ENCODE measurements around the gene DEPDC5. TPM values are rescaled to one million over a fixed set of nuclear protein-coding genes. Genes with fewer than 3 reads are reported as not detected.

DEPDC5 gene
- total and polyA plus RNA-seq, 9 of the 15 experiments (the other 6 are each of a cell fraction or from before 2014, with no cell fraction given), result 2.3 to 12.3 (median 10.7) TPM

DNA sequence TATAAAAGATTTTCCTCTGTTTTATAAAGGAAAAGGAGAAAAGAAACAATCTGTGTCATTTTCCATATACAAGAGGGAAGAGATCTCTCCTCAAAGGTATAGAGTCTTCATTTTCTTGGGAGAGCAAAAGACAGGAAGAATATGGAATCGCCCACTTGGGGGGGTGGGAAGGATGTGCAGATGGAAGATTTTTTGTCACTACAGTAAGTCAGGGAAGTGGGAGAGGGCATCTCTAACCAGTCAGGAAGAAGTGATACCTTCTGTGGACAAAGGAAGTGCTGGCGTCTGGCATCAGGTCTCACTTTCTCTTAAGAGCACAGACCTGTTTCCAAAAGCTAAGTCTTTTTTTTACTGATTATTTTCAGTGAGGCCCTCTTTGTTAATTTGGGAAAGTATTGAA lies 5.3 kb upstream of the DEPDC5 start (continued):
- TF ChIP-seq, protein P1, sequence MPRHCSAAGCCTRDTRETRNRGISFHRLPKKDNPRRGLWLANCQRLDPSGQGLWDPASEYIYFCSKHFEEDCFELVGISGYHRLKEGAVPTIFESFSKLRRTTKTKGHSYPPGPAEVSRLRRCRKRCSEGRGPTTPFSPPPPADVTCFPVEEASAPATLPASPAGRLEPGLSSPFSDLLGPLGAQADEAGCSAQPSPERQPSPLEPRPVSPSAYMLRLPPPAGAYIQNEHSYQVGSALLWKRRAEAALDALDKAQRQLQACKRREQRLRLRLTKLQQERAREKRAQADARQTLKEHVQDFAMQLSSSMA (CRISPR knock-in tag; IDR thresholded peaks at IDR 0.05), result no peak
- TF ChIP-seq ZBTB1 (CRISPR knock-in tag; IDR thresholded peaks at IDR 0.05; ENCODE audit: borderline replicate concordance, low read depth), result no peak

- POLR2A ChIA-PET, result interaction anchor here (0.7 kb wide), 1 partner anchor 28 kb away, joined by 3 read pairs; no protein-coding TSS in a partner anchor
- Histone ChIP-seq H4K20me1 (replicated peaks; ENCODE audit: control insufficient read depth, insufficient read depth, low read length) (no peaks in the 10 kb centered on the region), H3K9me1 (ENCODE audit: control insufficient read depth, insufficient read depth, low read length) (no peaks in the 10 kb centered on the region), H3K36me3 (ENCODE audit: control insufficient read depth, insufficient read depth, low read length) (peaks cover 21% of the 10 kb centered on the region; the same call in 2 of the 3 replicates), H3K4me3 (peak within 1 kb of the TSS; percentile 90), H2AFZ (ENCODE audit: low read depth, low read length) (peak within 1 kb of the TSS; percentile 86), H3K27me3 (ENCODE audit: control insufficient read depth in 2 of 2, insufficient read depth in 2 of 2, low read length in 2 of 2) (no peaks in the 10 kb centered on the region), H3K9ac (ENCODE audit: insufficient read depth in 1 of 2, low read depth in 2 of 2, low read length in 2 of 2) (peak within 1 kb of the TSS; percentile 92 to 98), H3K79me2 (ENCODE audit: control insufficient read depth, insufficient read depth, low read length) (peaks cover 49% of the 10 kb centered on the region), H3K4me2 (ENCODE audit: insufficient read depth, low read length) (peak within 1 kb of the TSS; percentile 84), H3K4me1 (replicated peaks in 1 of 2; ENCODE audit: control insufficient read depth in 2 of 2, insufficient read depth in 2 of 2, low read length in 2 of 2) (peaks cover 34 to 38% of the 10 kb centered on the region in 2 experiments), H3K27ac (ENCODE audit: extremely low read depth, low read depth, low read length) (peak within 1 kb of the TSS; percentile 89), H3K9me3 (replicated peaks; ENCODE audit: control insufficient read depth, insufficient read depth, low read depth, low read length) (no peaks in the 10 kb centered on the region)
- BruUV-seq (replicated peaks), result no TSS peak
- intact Hi-C loops (cut with micrococcal nuclease) (loop anchor here (5.0 to 10.0 kb wide), 2 partner anchors 85 to 198 kb away; partner anchors contain the start of gene PISD), in situ Hi-C loops (cut with MboI) (no loop called here)
- peak; percentile 79 for ATAC-seq
- peak; percentile 82 to 97 (median 88) for DNase-seq (ENCODE audit: extremely low read depth in 1 of 4, low spot score in 3 of 4)
- peak; percentile 84 for FAIRE-seq
- WGBS (ENCODE audit: insufficient coverage, low coverage, missing lambda C conversion rate), result 0% methylated on average over 32 of the region's 62 CpGs
- CTCF ChIA-PET (ENCODE audit: low intra/inter-chr PET ratio), result no interaction called here
- TF ChIP-seq XRCC3 (IDR thresholded peaks at IDR 0.05) (no peak), L3MBTL2 (IDR thresholded peaks at IDR 0.05) (peak; percentile 42), RBFOX2 (IDR thresholded peaks at IDR 0.05; ENCODE audit: low read depth, low read length) (peak; percentile 98), MTA3 (IDR thresholded peaks at IDR 0.05; ENCODE audit: borderline replicate concordance) (peak; percentile 75; the same call in 1 of the 2 replicates), ESRRB (CRISPR knock-in tag; IDR thresholded peaks at IDR 0.05; ENCODE audit: borderline replicate concordance) (no peak), JUND (IDR thresholded peaks at IDR 0.05; ENCODE audit: borderline replicate concordance, low read depth, low read length) (peak; percentile 68; the same call in 1 of the 2 replicates), JUND (tag; IDR thresholded peaks at IDR 0.05; ENCODE audit: borderline replicate concordance, low read depth, low read length) (no peak), LARP7 (IDR thresholded peaks at IDR 0.05) (no peak), MIER1 (IDR thresholded peaks at IDR 0.05; ENCODE audit: low read depth) (no peak), MXI1 (IDR thresholded peaks at IDR 0.05; ENCODE audit: low read depth, low read length) (no peak), RBM34 (IDR thresholded peaks at IDR 0.05; ENCODE audit: borderline replicate concordance, insufficient read depth, low read length) (no peak), NFE2L1 (tag; IDR thresholded peaks at IDR 0.05; ENCODE audit: borderline replicate concordance, low read depth) (no peak), ZKSCAN3 (CRISPR knock-in tag; IDR thresholded peaks at IDR 0.05) (no peak), ZBED1 (IDR thresholded peaks at IDR 0.05) (no peak), SIRT6 (IDR thresholded peaks at IDR 0.05; ENCODE audit: low read depth, low read length) (no peak), NFYB (IDR thresholded peaks at IDR 0.05; ENCODE audit: extremely low read depth, insufficient read length) (no peak), CEBPB (tag; IDR thresholded peaks at IDR 0.05) (no peak), STAG1 (CRISPR knock-in tag; IDR thresholded peaks at IDR 0.05; ENCODE audit: borderline replicate concordance) (no peak), ZC3H11A (IDR thresholded peaks at IDR 0.05; ENCODE audit: low read depth, low read length) (no peak)
Measured at GRCh38 chr22:31749636-31750364, 4.0 kb upstream of the DEPDC5 start, which contains the start of gene PRR14L. Gene PRR14L (minus strand): TSS chr22:31750132. CDS start chr22:31738860, 11,272 bp downstream.

All from K562 (cell line).